Smooth muscle cell (in vitro differentiated cells): ENCODE data around the gene MFAP4. TPM values are rescaled to one million over a fixed set of nuclear protein-coding genes. Genes with fewer than 3 reads are reported as not detected.

Source experiments
- DNase-seq: peaks from one replicate; lab custom pipeline; 2025; ENCODE audit not compliant: unreplicated experiment; lab: John Stamatoyannopoulos, UW
- H2AFZ ChIP-seq: fragments of 200-600 bp; sonication (generic); 2 replicates; pipeline ENCODE4 v1.6.0; 2016; ENCODE audit warnings: antibody characterized with exemption, low read depth, mild to moderate bottlenecking
- H3F3A ChIP-seq: fragments of 200-600 bp; sonication (generic); 2 replicates; pipeline ENCODE4 v1.6.0; 2017; ENCODE audit warnings: antibody characterized with exemption, low read depth
- H3K27ac ChIP-seq: fragments of 200-600 bp; sonication (generic); 2 replicates; pipeline ENCODE4 v1.5.1; 2016; ENCODE audit warnings: low read depth, mild to moderate bottlenecking
- H3K27me3 ChIP-seq: fragments of 200-600 bp; sonication (generic); 2 replicates; pipeline ENCODE4 v1.6.1; 2016; ENCODE audit warnings: low read depth, mild to moderate bottlenecking
- H3K36me3 ChIP-seq: fragments of 200-600 bp; sonication (generic); 2 replicates; pipeline ENCODE4 v1.5.1; 2016; ENCODE audit warnings: low read depth
- H3K4me1 ChIP-seq: fragments of 200-600 bp; sonication (generic); 2 replicates; pipeline ENCODE4 v1.5.1; 2016; ENCODE audit warnings: low read depth
- H3K4me2 ChIP-seq: fragments of 200-600 bp; sonication (generic); 2 replicates; pipeline ENCODE4 v1.6.0; 2016; ENCODE audit warnings: mild to moderate bottlenecking
- H3K4me3 ChIP-seq: fragments of 200-600 bp; sonication (generic); 2 replicates; pipeline ENCODE4 v1.5.1; 2016; ENCODE audit warnings: mild to moderate bottlenecking
- H3K79me2 ChIP-seq: fragments of 200-600 bp; sonication (generic); 2 replicates; pipeline ENCODE4 v1.6.0; 2016; ENCODE audit warnings: low read depth, mild to moderate bottlenecking
- H3K9ac ChIP-seq: fragments of 200-600 bp; sonication (generic); 2 replicates; pipeline ENCODE4 v1.6.0; 2016; ENCODE audit warnings: low read depth
- H3K9me3 ChIP-seq: fragments of 200-600 bp; sonication (generic); replicated peaks from 2 replicates; pipeline ENCODE4 v1.5.1; 2016; ENCODE audit warnings: low read depth
- H4K20me1 ChIP-seq: fragments of 200-600 bp; sonication (generic); 2 replicates; pipeline ENCODE4 v1.6.0; 2016; ENCODE audit warnings: low read depth
- CTCF ChIP-seq: fragments of 200-600 bp; sonication (generic); IDR thresholded peaks from 2 replicates; pipeline ENCODE4 v1.5.1; 2017; ENCODE audit warnings: borderline replicate concordance, mild to moderate bottlenecking, antibody characterized with exemption; ENCODE audit not compliant: insufficient read depth, poor library complexity, severe bottlenecking
- WGBS: methylation state at CpG from one replicate; pipeline ENCODE4 v1.1.7; 2016; ENCODE audit warnings: low lambda C conversion rate; 5-methylcytosine and 5-hydroxymethylcytosine counted together
- polyA plus RNA-seq: library from polyadenylated mRNA; unstranded; fragments of >200 nt; fragmentation: Nextera tagmentation; extraction: Ambion mirVana; gene quantifications from 2 replicates; pipeline ENCODE4 v1.2.1, GENCODE V29; 2016
- total RNA-seq: library from RNA; depleted of rRNA; stranded (reverse); fragments of >200 nt; gene quantifications from 2 replicates; pipeline ENCODE4 v1.2.3, GENCODE V29; 2014

MFAP4 gene
- total and polyA plus RNA-seq, 2 experiments from 2014 or later = 580 to 1,738 TPM

- no peaks in the 10 kb centered on the region for H3K79me2 ChIP-seq
- no peak for TF ChIP-seq CTCF
- 88% methylated on average over 5 of the region's 7 CpGs for WGBS
- no peak overlapping the region for H3K9ac ChIP-seq
- no peaks in the 10 kb centered on the region for H4K20me1 ChIP-seq
- no peak overlapping the region for H3K4me2 ChIP-seq
- no peak overlapping the region for H2AFZ ChIP-seq
- H3F3A ChIP-seq = peaks cover 12% of the 10 kb centered on the region
- H3K27me3 ChIP-seq = no peaks in the 10 kb centered on the region
- no peak overlapping the region for H3K4me3 ChIP-seq
- H3K4me1 ChIP-seq = no peaks in the 10 kb centered on the region
- no peaks in the 10 kb centered on the region for H3K9me3 ChIP-seq
- H3K27ac ChIP-seq = no peak overlapping the region
- no peaks in the 10 kb centered on the region for H3K36me3 ChIP-seq
- no peak for DNase-seq
Measured at GRCh38 chr17:19370493-19370960, 16.5 kb downstream of the MFAP4 start.

- WGBS = 95% methylated on average over 12 of the region's 12 CpGs
Measured at GRCh38 chr17:19369846-19370492, 17.0 kb downstream of the MFAP4 start.

GRCh38 chr17:19369107-19369778 lies 17.7 kb downstream of the MFAP4 start:
- peaks cover 3% of the 10 kb centered on the region for H3F3A ChIP-seq
- 92% methylated on average over 16 of the region's 16 CpGs for WGBS

More at GRCh38 chr17:19369846-19370492, 17.0 kb downstream of the MFAP4 start:
- Histone ChIP-seq H3K36me3 (no peaks in the 10 kb centered on the region), H3K79me2 (no peaks in the 10 kb centered on the region), H3K4me3 (no peak overlapping the region), H3K9ac (no peak overlapping the region), H3K27ac (no peak overlapping the region), H3K27me3 (no peaks in the 10 kb centered on the region), H3K4me1 (no peaks in the 10 kb centered on the region), H3K4me2 (no peak overlapping the region), H4K20me1 (no peaks in the 10 kb centered on the region), H2AFZ (no peak overlapping the region), H3F3A (peaks cover 11% of the 10 kb centered on the region), H3K9me3 (no peaks in the 10 kb centered on the region)
- no peak for TF ChIP-seq CTCF
- no peak for DNase-seq

More at GRCh38 chr17:19369107-19369778, 17.7 kb downstream of the MFAP4 start:
- Histone ChIP-seq H3K4me1 (no peaks in the 10 kb centered on the region), H2AFZ (no peak overlapping the region), H3K27ac (no peak overlapping the region), H3K27me3 (no peaks in the 10 kb centered on the region), H3K79me2 (no peaks in the 10 kb centered on the region), H3K9me3 (no peaks in the 10 kb centered on the region), H3K4me3 (no peak overlapping the region), H3K36me3 (no peaks in the 10 kb centered on the region), H3K4me2 (no peak overlapping the region), H4K20me1 (no peaks in the 10 kb centered on the region), H3K9ac (no peak overlapping the region)
- no peak for DNase-seq
- no peak for TF ChIP-seq CTCF
